ENCODE results near the gene ARHGEF16.

ARHGEF16 gene

GRCh38 chr1:3423245-3423829, 31.1 kb upstream of the ARHGEF16 start:
- no peak for DNase-seq

- DNase-seq, result no peak
Measured at GRCh38 chr1:3423896-3424611, 30.4 kb upstream of the ARHGEF16 start.

GRCh38 chr1:3425486-3426215, 28.8 kb upstream of the ARHGEF16 start:
- DNase-seq, result no peak

GRCh38 chr1:3426956-3427535, 27.4 kb upstream of the ARHGEF16 start:
- no peak for DNase-seq

- no peak for DNase-seq
Measured at GRCh38 chr1:3427711-3428704, 26.5 kb upstream of the ARHGEF16 start.

GRCh38 chr1:3428899-3429298, 25.6 kb upstream of the ARHGEF16 start:
- no peak for DNase-seq

- DNase-seq, result no peak
Measured at GRCh38 chr1:3429320-3429719, 25.1 kb upstream of the ARHGEF16 start.

GRCh38 chr1:3429766-3430165, 24.7 kb upstream of the ARHGEF16 start:
- no peak for DNase-seq

- no peak for DNase-seq
Measured at GRCh38 chr1:3430406-3430805, 24.1 kb upstream of the ARHGEF16 start.

GRCh38 chr1:3430820-3431219, 23.6 kb upstream of the ARHGEF16 start:
- no peak for DNase-seq

GRCh38 chr1:3431266-3431665, 23.2 kb upstream of the ARHGEF16 start:
- DNase-seq, result no peak

GRCh38 chr1:3431686-3432085, 22.8 kb upstream of the ARHGEF16 start:
- no peak for DNase-seq

- no peak for DNase-seq
Measured at GRCh38 chr1:3432306-3432705, 22.2 kb upstream of the ARHGEF16 start.

GRCh38 chr1:3433076-3433475, 21.4 kb upstream of the ARHGEF16 start:
- DNase-seq, result no peak

GRCh38 chr1:3433596-3434320, 20.7 kb upstream of the ARHGEF16 start:
- DNase-seq, result no peak

GRCh38 chr1:3434406-3435110, 19.9 kb upstream of the ARHGEF16 start:
- DNase-seq, result no peak

- DNase-seq, result no peak
Measured at GRCh38 chr1:3435666-3436065, 18.8 kb upstream of the ARHGEF16 start.

GRCh38 chr1:3436451-3436850, 18.0 kb upstream of the ARHGEF16 start:
- no peak for DNase-seq

GRCh38 chr1:3436901-3437300, 17.6 kb upstream of the ARHGEF16 start:
- DNase-seq, result no peak

GRCh38 chr1:3438661-3439180, 15.7 kb upstream of the ARHGEF16 start:
- DNase-seq, result no peak

All from NCI-H510A (cell line).